Lower leg skin (tissue), 3 donors: Measurements from ENCODE around the gene KRTAP1-5.

ENCODE experiments used
- POLR2A ChIP-seq, 2 donors: fragments of 450-650 bp; IDR thresholded peaks; one replicate each; pipeline ENCODE4 v1.6.1; 2016 to 2017; ENCODE audit warnings: antibody characterized with exemption in 2 of 2, mild to moderate bottlenecking in 1 of 2, moderate library complexity in 1 of 2
- TF ChIP-seq, protein P1 (sequence below), 3 donors: fragments of 450-650 bp; IDR thresholded peaks; one replicate each; pipeline ENCODE4 v1.5.1; 2016; ENCODE audit warnings: antibody characterized with exemption in 3 of 3, mild to moderate bottlenecking in 3 of 3, moderate library complexity in 2 of 3

- TF ChIP-seq, protein P1, sequence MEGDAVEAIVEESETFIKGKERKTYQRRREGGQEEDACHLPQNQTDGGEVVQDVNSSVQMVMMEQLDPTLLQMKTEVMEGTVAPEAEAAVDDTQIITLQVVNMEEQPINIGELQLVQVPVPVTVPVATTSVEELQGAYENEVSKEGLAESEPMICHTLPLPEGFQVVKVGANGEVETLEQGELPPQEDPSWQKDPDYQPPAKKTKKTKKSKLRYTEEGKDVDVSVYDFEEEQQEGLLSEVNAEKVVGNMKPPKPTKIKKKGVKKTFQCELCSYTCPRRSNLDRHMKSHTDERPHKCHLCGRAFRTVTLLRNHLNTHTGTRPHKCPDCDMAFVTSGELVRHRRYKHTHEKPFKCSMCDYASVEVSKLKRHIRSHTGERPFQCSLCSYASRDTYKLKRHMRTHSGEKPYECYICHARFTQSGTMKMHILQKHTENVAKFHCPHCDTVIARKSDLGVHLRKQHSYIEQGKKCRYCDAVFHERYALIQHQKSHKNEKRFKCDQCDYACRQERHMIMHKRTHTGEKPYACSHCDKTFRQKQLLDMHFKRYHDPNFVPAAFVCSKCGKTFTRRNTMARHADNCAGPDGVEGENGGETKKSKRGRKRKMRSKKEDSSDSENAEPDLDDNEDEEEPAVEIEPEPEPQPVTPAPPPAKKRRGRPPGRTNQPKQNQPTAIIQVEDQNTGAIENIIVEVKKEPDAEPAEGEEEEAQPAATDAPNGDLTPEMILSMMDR (IDR thresholded peaks at IDR 0.05), result no peak
- TF ChIP-seq POLR2A (IDR thresholded peaks at IDR 0.05), result no peak
Observed at GRCh38 chr17:41057547-41057946, 30.5 kb upstream of the KRTAP1-5 start.
